Measurements from ENCODE around the gene ZNF878. TPM values are rescaled to one million over a fixed set of nuclear protein-coding genes. Genes with fewer than 3 reads are reported as not detected.

Gene ZNF878
- total RNA-seq (under 1 TPM in 1 of 2 donors, not detected in 1; 0.45 TPM), polyA plus RNA-seq (not detected)
- long read RNA-seq, donor 1, partial matches to known transcripts = 0 of 1 reads
- long read RNA-seq, donor 1, other reads (novel, unspliced or antisense) = 0 of 1 reads
- long read RNA-seq, donor 2 = 0 reads

DNA sequence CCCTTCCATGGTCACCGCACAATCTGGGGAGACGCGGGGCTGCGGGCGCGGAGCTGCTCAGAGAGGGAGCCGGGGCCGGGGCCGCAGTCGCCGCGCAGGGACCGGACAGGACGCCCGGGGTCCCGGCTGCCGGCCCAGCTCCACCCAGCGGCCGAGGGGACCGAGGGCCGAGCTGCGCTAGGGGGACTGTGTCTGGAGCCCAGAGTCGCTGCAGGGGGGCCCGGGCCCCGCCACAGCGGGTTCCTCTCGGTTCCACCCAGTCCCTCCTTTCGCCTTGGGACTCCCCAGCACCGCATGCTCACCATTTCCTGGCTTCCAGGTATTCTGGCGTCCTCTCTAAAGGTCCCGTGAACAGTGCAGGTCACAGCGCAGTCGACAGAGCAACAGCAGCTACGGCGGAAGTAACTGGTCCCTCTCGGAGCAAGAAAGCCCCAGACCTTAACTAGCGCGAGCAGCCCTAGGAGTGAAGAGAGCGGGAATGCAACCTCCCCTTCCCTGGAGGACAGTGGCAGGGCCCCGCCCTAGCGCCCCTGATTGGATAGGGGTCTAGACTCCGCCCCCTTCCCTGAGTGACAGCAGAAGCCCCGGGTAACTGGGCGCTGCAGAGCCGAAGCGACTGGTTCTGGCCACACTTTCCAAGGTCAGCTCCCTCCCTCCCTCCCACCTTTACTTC, at the start of gene ZNF878:
ZNF878 (minus strand) TSS at position 465 of the 673 bp plus-strand sequence; CDS start at position 305, 160 bp downstream.
- DNase-seq (peak; percentile 94 to 95), ATAC-seq (ENCODE audit: low FRiP score) (peak; percentile 98)
- Histone ChIP-seq H3K9me3 (ENCODE audit: control insufficient read depth, low read length) (no peaks in the 10 kb centered on the region), H3K36me3 (ENCODE audit: control insufficient read depth in 1 of 2, insufficient read depth in 2 of 2, low read length in 1 of 2) (no peaks in the 10 kb centered on the region), H3K4me1 (ENCODE audit: control insufficient read depth in 1 of 2, insufficient read depth in 2 of 2, low read length in 2 of 2) (no peaks in the 10 kb centered on the region), H3K27ac (ENCODE audit: low read depth in 1 of 2, low read length in 2 of 2) (peak within 1 kb of the TSS in 1 of 2 donors; percentile 75), H3K4me3 (ENCODE audit: low read length in 2 of 2) (peak within 1 kb of the TSS; percentile 49 to 55), H3K27me3 (ENCODE audit: control insufficient read depth in 1 of 2, insufficient read depth in 2 of 2, low read length in 1 of 2) (no peaks in the 10 kb centered on the region)
- intact Hi-C loops (cut with DNase I) = loop anchor here in 1 of 2 donors (5.0 to 10.0 kb wide), 2 partner anchors 90 to 168 kb away; partner anchors contain the start of gene ZNF69
- WGBS, 2 donors = 0 to 1% methylated on average over 32 to 46 of the region's 46 CpGs

DNA sequence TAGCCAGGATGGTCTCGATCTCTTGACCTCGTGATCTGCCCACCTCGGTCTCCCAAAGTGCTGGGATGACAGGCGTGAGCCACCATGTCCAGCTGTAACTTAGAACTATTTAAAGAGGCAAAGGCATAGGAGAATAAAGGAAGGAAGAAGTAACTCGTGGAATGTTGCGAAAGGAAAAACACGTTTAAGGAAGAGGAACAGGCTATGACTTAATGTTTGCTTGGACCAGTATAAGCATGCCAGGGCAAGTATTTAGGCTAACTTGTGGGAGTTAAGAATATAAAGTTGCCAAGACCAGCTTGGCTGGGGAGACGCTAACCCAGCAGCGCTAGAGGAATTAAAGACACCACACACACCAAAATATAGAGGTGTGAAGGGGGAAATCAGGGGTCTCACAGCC, 45.3 kb upstream of the ZNF878 start:
- no peak for DNase-seq
- 94 to 96% methylated on average over 9 of the region's 9 CpGs for WGBS, 2 donors
- no peaks in the 10 kb centered on the region for H3K36me3 ChIP-seq (ENCODE audit: control insufficient read depth in 1 of 2, insufficient read depth in 2 of 2, low read length in 1 of 2)
- no peaks in the 10 kb centered on the region for H3K9me3 ChIP-seq (ENCODE audit: control insufficient read depth, low read length)
- no peaks in the 10 kb centered on the region for H3K4me1 ChIP-seq (ENCODE audit: control insufficient read depth in 1 of 2, insufficient read depth in 2 of 2, low read length in 2 of 2)
- H3K27me3 ChIP-seq (ENCODE audit: control insufficient read depth in 1 of 2, insufficient read depth in 2 of 2, low read length in 1 of 2) = no peaks in the 10 kb centered on the region
- ATAC-seq (ENCODE audit: low FRiP score) = no peak
- no peak overlapping the region for H3K27ac ChIP-seq (ENCODE audit: low read depth in 1 of 2, low read length in 2 of 2)
- intact Hi-C loops (cut with DNase I) = no loop called here
- H3K4me3 ChIP-seq (ENCODE audit: low read length in 2 of 2) = no peak overlapping the region

DNA sequence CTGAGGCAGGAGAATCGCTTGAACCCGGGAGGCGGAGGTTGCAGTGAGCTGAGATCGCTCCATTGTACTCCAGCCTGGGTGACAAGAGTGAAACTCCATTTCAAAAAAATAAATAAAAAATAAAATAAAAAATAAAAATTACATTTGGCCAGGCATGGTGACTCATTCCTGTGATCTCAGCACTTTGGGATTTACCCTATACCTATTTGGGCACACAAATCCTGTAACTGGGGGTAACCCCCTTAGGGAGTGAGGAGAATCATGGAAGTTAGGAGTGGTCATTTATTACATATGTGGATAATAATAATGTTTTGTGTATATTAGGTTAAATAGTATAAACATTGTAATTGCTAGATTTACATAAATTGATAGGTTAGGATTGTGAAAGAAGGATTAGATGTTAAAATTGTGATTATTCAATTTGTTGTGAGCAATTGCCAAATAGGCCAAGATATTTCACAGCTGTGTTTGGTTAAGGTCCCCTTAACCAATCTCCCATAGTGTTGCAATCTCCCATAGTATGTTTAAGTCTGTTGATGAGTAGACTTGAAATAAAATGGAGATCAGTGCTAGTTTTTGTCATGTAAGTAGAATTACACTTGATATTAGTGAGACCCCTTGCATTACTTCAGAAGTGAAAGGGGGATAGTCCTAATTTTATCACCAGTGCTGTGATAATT, 42.5 kb upstream of the ZNF878 start:
- Histone ChIP-seq H3K27ac (ENCODE audit: low read depth in 1 of 2, low read length in 2 of 2) (no peak overlapping the region), H3K4me3 (ENCODE audit: low read length in 2 of 2) (no peak overlapping the region), H3K4me1 (ENCODE audit: control insufficient read depth in 1 of 2, insufficient read depth in 2 of 2, low read length in 2 of 2) (no peaks in the 10 kb centered on the region), H3K36me3 (ENCODE audit: control insufficient read depth in 1 of 2, insufficient read depth in 2 of 2, low read length in 1 of 2) (no peaks in the 10 kb centered on the region), H3K27me3 (ENCODE audit: control insufficient read depth in 1 of 2, insufficient read depth in 2 of 2, low read length in 1 of 2) (no peaks in the 10 kb centered on the region), H3K9me3 (ENCODE audit: control insufficient read depth, low read length) (no peaks in the 10 kb centered on the region)
- ATAC-seq (ENCODE audit: low FRiP score) (no peak), DNase-seq (no peak)
- intact Hi-C loops (cut with DNase I) = no loop called here
- 96 to 97% methylated on average over 4 of the region's 4 CpGs for WGBS, 2 donors

DNA sequence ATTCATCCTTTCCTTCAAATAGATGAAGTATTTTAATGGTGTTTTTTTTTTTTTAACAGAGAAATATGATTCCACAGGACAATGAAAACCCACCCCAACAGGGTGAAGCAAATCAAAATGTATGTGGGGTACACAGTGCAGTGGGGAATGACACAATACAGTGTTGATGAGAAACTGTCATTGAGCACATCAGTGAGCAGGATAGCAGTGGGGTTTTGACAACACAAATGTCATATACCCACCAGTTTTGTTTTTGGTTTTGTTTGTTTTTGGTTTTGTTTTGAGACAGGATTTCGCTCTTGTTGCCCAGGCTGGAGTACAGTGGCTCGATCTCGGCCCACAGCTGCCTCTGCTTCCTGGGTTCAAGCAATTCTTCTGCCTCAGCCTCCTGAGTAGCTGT, 41.0 kb upstream of the ZNF878 start:
- H3K4me3 ChIP-seq (ENCODE audit: low read length in 2 of 2) = no peak overlapping the region
- no peaks in the 10 kb centered on the region for H3K36me3 ChIP-seq (ENCODE audit: control insufficient read depth in 1 of 2, insufficient read depth in 2 of 2, low read length in 1 of 2)
- intact Hi-C loops (cut with DNase I) = loop anchor here in 1 of 2 donors (5.0 kb wide), 1 partner anchor 49 kb away; the partner anchor contains the start of gene ZNF20
- WGBS, 2 donors = 94 to 100% methylated on average over 3 of the region's 3 CpGs
- H3K27me3 ChIP-seq (ENCODE audit: control insufficient read depth in 1 of 2, insufficient read depth in 2 of 2, low read length in 1 of 2) = no peaks in the 10 kb centered on the region
- DNase-seq (no peak), ATAC-seq (ENCODE audit: low FRiP score) (no peak)
- no peaks in the 10 kb centered on the region for H3K9me3 ChIP-seq (ENCODE audit: control insufficient read depth, low read length)
- no peak overlapping the region for H3K27ac ChIP-seq (ENCODE audit: low read depth in 1 of 2, low read length in 2 of 2)
- H3K4me1 ChIP-seq (ENCODE audit: control insufficient read depth in 1 of 2, insufficient read depth in 2 of 2, low read length in 2 of 2) = no peaks in the 10 kb centered on the region

DNA sequence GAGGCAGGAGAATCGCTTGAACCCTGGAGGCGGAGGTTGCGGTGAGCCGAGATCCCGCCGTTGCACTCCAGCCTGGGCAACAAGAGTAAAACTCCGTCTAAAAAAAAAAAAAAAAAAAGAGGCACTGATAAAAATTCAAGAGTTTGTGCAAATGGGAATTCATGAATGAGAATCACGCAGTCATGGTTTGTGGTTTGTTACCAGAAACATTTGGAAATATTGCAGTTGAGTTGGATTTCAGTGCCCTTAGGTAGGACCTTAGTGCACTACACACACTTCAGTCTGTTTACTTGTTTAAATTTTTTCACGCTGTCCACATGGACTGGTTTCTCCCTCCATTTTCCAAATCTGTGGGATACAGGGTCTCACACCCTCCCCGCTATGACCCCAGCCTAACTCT, 40.2 kb upstream of the ZNF878 start:
- no peaks in the 10 kb centered on the region for H3K36me3 ChIP-seq (ENCODE audit: control insufficient read depth in 1 of 2, insufficient read depth in 2 of 2, low read length in 1 of 2)
- WGBS, 2 donors = 15 to 16% methylated on average over 10 of the region's 10 CpGs
- no peak for DNase-seq
- H3K9me3 ChIP-seq (ENCODE audit: control insufficient read depth, low read length) = no peaks in the 10 kb centered on the region
- no peak overlapping the region for H3K27ac ChIP-seq (ENCODE audit: low read depth in 1 of 2, low read length in 2 of 2)
- intact Hi-C loops (cut with DNase I) = loop anchor here in 1 of 2 donors (5.0 kb wide), 1 partner anchor 49 kb away; the partner anchor contains the start of gene ZNF20
- H3K4me3 ChIP-seq (ENCODE audit: low read length in 2 of 2) = peak overlapping the region in 1 of 2 donors; percentile 44
- no peak for ATAC-seq (ENCODE audit: low FRiP score)
- H3K27me3 ChIP-seq (ENCODE audit: control insufficient read depth in 1 of 2, insufficient read depth in 2 of 2, low read length in 1 of 2) = no peaks in the 10 kb centered on the region
- H3K4me1 ChIP-seq (ENCODE audit: control insufficient read depth in 1 of 2, insufficient read depth in 2 of 2, low read length in 2 of 2) = no peaks in the 10 kb centered on the region

GRCh38 chr19:12092065-12092867, 39.5 kb upstream of the ZNF878 start:
- peak overlapping the region; percentile 44 to 77 for H3K4me3 ChIP-seq (ENCODE audit: low read length in 2 of 2)
- H3K36me3 ChIP-seq (ENCODE audit: control insufficient read depth in 1 of 2, insufficient read depth in 2 of 2, low read length in 1 of 2) = no peaks in the 10 kb centered on the region
- no peaks in the 10 kb centered on the region for H3K9me3 ChIP-seq (ENCODE audit: control insufficient read depth, low read length)
- H3K27me3 ChIP-seq (ENCODE audit: control insufficient read depth in 1 of 2, insufficient read depth in 2 of 2, low read length in 1 of 2) = no peaks in the 10 kb centered on the region
- ATAC-seq (ENCODE audit: low FRiP score) = peak; percentile 94
- H3K4me1 ChIP-seq (ENCODE audit: control insufficient read depth in 1 of 2, insufficient read depth in 2 of 2, low read length in 2 of 2) = no peaks in the 10 kb centered on the region
- DNase-seq = peak; percentile 95 to 96
- H3K27ac ChIP-seq (ENCODE audit: low read depth in 1 of 2, low read length in 2 of 2) = peak overlapping the region in 1 of 2 donors; percentile 63
- intact Hi-C loops (cut with DNase I) = loop anchor here in 1 of 2 donors (5.0 kb wide), 1 partner anchor 50 kb away; the partner anchor contains the start of gene ZNF20
- WGBS, 2 donors = 0 to 1% methylated on average over 53 of the region's 53 CpGs

GRCh38 chr19:12090807-12091206, 38.0 kb upstream of the ZNF878 start:
- H3K36me3 ChIP-seq (ENCODE audit: control insufficient read depth in 1 of 2, insufficient read depth in 2 of 2, low read length in 1 of 2) = no peaks in the 10 kb centered on the region
- ATAC-seq (ENCODE audit: low FRiP score) (peak; percentile 78), DNase-seq (peak; percentile 82 to 84)
- intact Hi-C loops (cut with DNase I) = loop anchor here (2.0 to 5.0 kb wide), 2 partner anchors 50 to 51 kb away; partner anchors contain the start of gene ZNF20 (in 2 of the 2)
- H3K27me3 ChIP-seq (ENCODE audit: control insufficient read depth in 1 of 2, insufficient read depth in 2 of 2, low read length in 1 of 2) = no peaks in the 10 kb centered on the region
- no peak overlapping the region for H3K27ac ChIP-seq (ENCODE audit: low read depth in 1 of 2, low read length in 2 of 2)
- no peak overlapping the region for H3K4me3 ChIP-seq (ENCODE audit: low read length in 2 of 2)
- no peaks in the 10 kb centered on the region for H3K4me1 ChIP-seq (ENCODE audit: control insufficient read depth in 1 of 2, insufficient read depth in 2 of 2, low read length in 2 of 2)
- H3K9me3 ChIP-seq (ENCODE audit: control insufficient read depth, low read length) = no peaks in the 10 kb centered on the region
- WGBS, 2 donors = 45 to 54% methylated on average over 5 of the region's 5 CpGs

DNA sequence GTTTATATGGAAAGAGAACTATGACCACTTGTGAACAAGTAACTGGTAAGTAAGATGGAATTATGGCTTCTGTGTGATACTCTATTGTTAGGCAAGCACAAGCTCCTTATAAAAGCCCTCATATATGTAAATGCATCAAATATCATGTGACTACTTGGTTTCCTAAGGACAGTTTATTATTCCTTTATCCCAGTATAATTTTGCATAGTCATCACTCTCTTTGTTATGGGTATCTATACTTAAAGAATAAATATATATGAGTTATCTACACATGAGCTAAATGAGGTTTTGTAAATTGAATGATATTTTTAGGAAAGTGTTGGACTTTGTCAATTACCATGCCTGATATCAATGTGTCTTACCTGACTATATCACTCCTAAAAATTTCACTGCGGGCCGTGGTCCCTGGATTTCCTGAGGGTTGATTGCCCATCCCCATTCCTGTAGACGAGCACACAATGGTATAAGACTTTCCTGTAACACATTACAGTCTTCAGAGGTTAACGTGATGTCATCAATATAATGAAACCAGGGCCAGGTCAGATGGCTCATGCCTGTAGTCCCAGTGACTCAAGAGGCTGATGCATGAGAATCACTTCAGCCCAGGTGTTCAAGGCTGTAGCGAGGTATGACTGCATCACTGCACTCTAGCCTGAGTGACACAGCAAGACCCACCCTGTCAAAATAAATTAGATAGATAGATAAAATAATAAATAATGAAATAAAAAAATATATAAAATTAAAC, 32.5 kb upstream of the ZNF878 start:
- intact Hi-C loops (cut with DNase I) = no loop called here
- DNase-seq (no peak), ATAC-seq (ENCODE audit: low FRiP score) (no peak)
- Histone ChIP-seq H3K9me3 (ENCODE audit: control insufficient read depth, low read length) (peaks cover 6% of the 10 kb centered on the region), H3K4me1 (ENCODE audit: control insufficient read depth in 1 of 2, insufficient read depth in 2 of 2, low read length in 2 of 2) (no peaks in the 10 kb centered on the region), H3K27me3 (ENCODE audit: control insufficient read depth in 1 of 2, insufficient read depth in 2 of 2, low read length in 1 of 2) (no peaks in the 10 kb centered on the region), H3K36me3 (ENCODE audit: control insufficient read depth in 1 of 2, insufficient read depth in 2 of 2, low read length in 1 of 2) (peaks cover 0 to 2% of the 10 kb centered on the region in 2 donors), H3K27ac (ENCODE audit: low read depth in 1 of 2, low read length in 2 of 2) (no peak overlapping the region), H3K4me3 (ENCODE audit: low read length in 2 of 2) (no peak overlapping the region)
- WGBS, 2 donors = 92 to 97% methylated on average over 5 of the region's 5 CpGs
